Measurements from ENCODE around the gene TOP2A.

Gene TOP2A

GRCh38 chr17:40417609-40418427 lies at the start of gene TOP2A:
TOP2A (minus strand) TSS chr17:40417896; CDS start chr17:40417791, 105 bp downstream.
- ATAC-seq: peak; percentile 99
- DNase-seq: peak; percentile 93

GRCh38 chr17:40467281-40467867 lies 49.7 kb upstream of the TOP2A start:
- no peak for ATAC-seq
- DNase-seq: no peak

- DNase-seq: no peak
Measured at GRCh38 chr17:40466298-40466971, 48.7 kb upstream of the TOP2A start.

GRCh38 chr17:40464392-40464855 lies 46.7 kb upstream of the TOP2A start:
- no peak for ATAC-seq
- DNase-seq: no peak

More at GRCh38 chr17:40466298-40466971, 48.7 kb upstream of the TOP2A start:
- ATAC-seq: no peak

GRCh38 chr17:40463122-40463550 lies 45.4 kb upstream of the TOP2A start:
- no peak for DNase-seq
- no peak for ATAC-seq

- ATAC-seq: no peak
- DNase-seq: no peak
Measured at GRCh38 chr17:40462343-40463121, 44.8 kb upstream of the TOP2A start.

- ATAC-seq (no peak), DNase-seq (no peak)
Measured at GRCh38 chr17:40461732-40462342, 44.1 kb upstream of the TOP2A start.

- DNase-seq (no peak), ATAC-seq (no peak)
Measured at GRCh38 chr17:40460968-40461731, 43.5 kb upstream of the TOP2A start.

- ATAC-seq: no peak
- no peak for DNase-seq
Measured at GRCh38 chr17:40460604-40460967, 42.9 kb upstream of the TOP2A start.

- ATAC-seq (no peak), DNase-seq (no peak)
Measured at GRCh38 chr17:40459636-40460603, 42.2 kb upstream of the TOP2A start.

- ATAC-seq (no peak), DNase-seq (no peak)
Measured at GRCh38 chr17:40458851-40459482, 41.3 kb upstream of the TOP2A start.

GRCh38 chr17:40457964-40458791 lies 40.5 kb upstream of the TOP2A start:
- ATAC-seq: no peak
- DNase-seq: no peak

GRCh38 chr17:40457369-40457768 lies 39.7 kb upstream of the TOP2A start:
- no peak for ATAC-seq
- no peak for DNase-seq

- ATAC-seq (no peak), DNase-seq (no peak)
Measured at GRCh38 chr17:40456396-40456951, 38.8 kb upstream of the TOP2A start.

GRCh38 chr17:40454613-40454995 lies 36.9 kb upstream of the TOP2A start:
- ATAC-seq: no peak
- no peak for DNase-seq

GRCh38 chr17:40453881-40454612 lies 36.4 kb upstream of the TOP2A start:
- ATAC-seq (no peak), DNase-seq (no peak)

- ATAC-seq (no peak), DNase-seq (no peak)
Measured at GRCh38 chr17:40452921-40453378, 35.3 kb upstream of the TOP2A start.
